HepG2 (cell line): ENCODE measurements around the gene RBPJ. TPM values are rescaled to one million over a fixed set of nuclear protein-coding genes. Genes with fewer than 3 reads are reported as not detected.

ENCODE experiments used
- ATAC-seq: fragments of 200-7000 bp; cut with Tn5 transposase; 3 replicates; pipeline ENCODE4 v1.9.1; 2020; ENCODE audit warnings: mild to moderate bottlenecking, moderate library complexity
- BruUV-seq: library from RNA; stranded (reverse); fragments of 400-500 nt; replicated peaks from 2 replicates; lab custom pipeline; 2021; lab: Mats Ljungman, UMichigan
- CTCF ChIA-PET: fragments of 300-600 bp; formaldehyde crosslinking; extraction: SDS; loops from one replicate; lab custom pipeline; 2021; ENCODE audit warnings: low total read pairs, inconsistent platforms, low intra/inter-chr PET ratio; lab: Yijun Ruan, JAX
- POLR2A ChIA-PET: fragments of 350-600 bp; sonication (Branson Sonifier 250); formaldehyde crosslinking; loops from one replicate; lab custom pipeline; 2020; ENCODE audit warnings: antibody characterized with exemption, inconsistent platforms; lab: Yijun Ruan, JAX
- DNase-seq: peaks from one replicate; pipeline ENCODE4 v3.0.0-alpha.2; 2015; ENCODE audit warnings: low spot score
- FAIRE-seq: peaks from 3 replicates; lab custom pipeline; 2011; peaks lifted over from hg19 to GRCh38; lab: Jason Lieb, UNC
- H2AFZ ChIP-seq: one replicate; pipeline ENCODE4 v1.6.1; 2011; ENCODE audit warnings: low read length, inconsistent platforms
- H3K27ac ChIP-seq: fragments of 300-600 bp; 3 replicates; pipeline ENCODE4 v1.8.0; 2011; ENCODE audit warnings: mixed run types, mild to moderate bottlenecking, mixed read lengths, low read length, inconsistent platforms; ENCODE audit not compliant: insufficient read depth; ENCODE audit errors: extremely low read length
- H3K27me3 ChIP-seq, 2 experiments: fragments of 200-600 bp in 1 of 2; 2 replicates in 1 of 2; 3 replicates in 1 of 2; pipeline versions ENCODE4 v1.6.0 to v1.8.0; 2011; ENCODE audit warnings: low read length in 2 of 2, mild to moderate bottlenecking in 2 of 2, moderate library complexity in 2 of 2, inconsistent platforms in 1 of 2; ENCODE audit not compliant: insufficient read depth in 2 of 2, control insufficient read depth in 1 of 2
- H3K36me3 ChIP-seq, 2 experiments: fragments of 200-600 bp in 1 of 2; replicated peaks in 1 of 2; 2 replicates in 1 of 2; 3 replicates in 1 of 2; pipeline versions ENCODE4 v1.5.1 to v1.8.0; 2011; ENCODE audit warnings: low read length in 2 of 2, inconsistent platforms in 1 of 2; ENCODE audit not compliant: insufficient read depth in 2 of 2, control insufficient read depth in 1 of 2
- H3K4me1 ChIP-seq: 2 replicates; pipeline ENCODE4 v1.5.1; 2012; ENCODE audit warnings: low read length, inconsistent platforms; ENCODE audit not compliant: insufficient read depth
- H3K4me2 ChIP-seq: 2 replicates; pipeline ENCODE4 v1.6.0; 2011; ENCODE audit warnings: low read depth, low read length, inconsistent platforms
- H3K4me3 ChIP-seq, 3 experiments: fragments of 200-600 bp in 1 of 3; sonication (generic), shearing (Covaris generic) in 1 of 3; replicated peaks in 1 of 3; 2 replicates each; pipeline ENCODE4 v1.5.1; 2011 to 2016; ENCODE audit warnings: low read length in 3 of 3, inconsistent platforms in 2 of 3, low read depth in 2 of 3, mild to moderate bottlenecking in 2 of 3, control low read depth in 1 of 3, mixed read lengths in 1 of 3; ENCODE audit not compliant: insufficient read depth in 1 of 3
- H3K79me2 ChIP-seq: one replicate; pipeline ENCODE4 v1.6.1; 2011; ENCODE audit warnings: low read length, inconsistent platforms; ENCODE audit not compliant: insufficient read depth
- H3K9ac ChIP-seq: 2 replicates; pipeline ENCODE4 v1.6.0; 2011; ENCODE audit warnings: mild to moderate bottlenecking, low read depth, low read length, inconsistent platforms; ENCODE audit not compliant: insufficient read depth
- H3K9me3 ChIP-seq: 2 replicates; pipeline ENCODE4 v1.5.1; 2012; ENCODE audit warnings: mild to moderate bottlenecking, low read length
- H4K20me1 ChIP-seq: 2 replicates; pipeline ENCODE4 v1.6.0; 2011; ENCODE audit warnings: inconsistent platforms, mild to moderate bottlenecking, low read length, moderate library complexity; ENCODE audit not compliant: insufficient read depth
- CENPT ChIP-seq: sonication (generic); formaldehyde crosslinking; IDR thresholded peaks from 2 replicates; pipeline ENCODE4 v1.8.0; 2022; ENCODE audit warnings: low read depth, mild to moderate bottlenecking, moderate library complexity, missing genetic modification reagents
- FLYWCH1 ChIP-seq: sonication (generic); formaldehyde crosslinking; IDR thresholded peaks from 2 replicates; pipeline ENCODE4 v1.8.1; 2023; ENCODE audit warnings: mild to moderate bottlenecking, missing genetic modification reagents
- PHB2 ChIP-seq: fragments of 450-650 bp; IDR thresholded peaks from 2 replicates; pipeline ENCODE4 v1.6.1; 2018; ENCODE audit not compliant: partially characterized antibody
- TOE1 ChIP-seq: sonication (generic); formaldehyde crosslinking; IDR thresholded peaks from 2 replicates; pipeline ENCODE4 v1.4.0; 2020; ENCODE audit warnings: mild to moderate bottlenecking, missing genetic modification reagents
- ZSCAN20 ChIP-seq: sonication (generic); formaldehyde crosslinking; IDR thresholded peaks from 2 replicates; pipeline ENCODE4 v1.4.0; 2020; ENCODE audit warnings: missing genetic modification reagents, mild to moderate bottlenecking, borderline replicate concordance
- ZZZ3 ChIP-seq: sonication (generic); formaldehyde crosslinking; IDR thresholded peaks from 2 replicates; pipeline ENCODE4 v1.4.0; 2020; ENCODE audit warnings: missing genetic modification reagents, mild to moderate bottlenecking, borderline replicate concordance
- WGBS: methylation state at CpG from one replicate; pipeline ENCODE4 v1.1.6; 2017; ENCODE audit warnings: low lambda C conversion rate; 5-methylcytosine and 5-hydroxymethylcytosine counted together
- in situ Hi-C: cut with HindIII; loops from 2 replicates; pipeline ENCODE4 v1.10.0; 2017; ENCODE audit warnings: low pct_unique_long_range_greater_than_20kb; ENCODE audit not compliant: extremely low pct_ligation_motif_present
- intact Hi-C: fragments of 100-400 bp; cut with micrococcal nuclease; formaldehyde crosslinking; loops from one replicate; pipeline ENCODE4 v1.10.0; 2022; ENCODE audit not compliant: unreplicated experiment
- polyA plus RNA-seq, 8 experiments: library from polyadenylated mRNA; depleted of rRNA in 3 of 8; stranded (reverse) in 7 of 8; unstranded in 1 of 8; fragments of >200 nt; fragmentation: Illumina TruSeq in 4 of 8; extraction: Trizol in 4 of 8; gene quantifications; 2 replicates each; pipeline versions ENCODE4 v1.2.1 to v1.2.3, GENCODE V29; 2011 to 2016; ENCODE audit warnings: low read depth in 4 of 8, missing spikeins in 1 of 8, mixed read lengths in 1 of 8; ENCODE audit not compliant: insufficient read depth in 1 of 8
- total RNA-seq, 5 experiments: library from RNA; depleted of rRNA; stranded (reverse); fragments of >200 nt; fragmentation: Illumina TruSeq; extraction: Trizol; gene quantifications; 2 replicates each; pipeline ENCODE4 v1.2.3, GENCODE V29; 2016; ENCODE audit warnings: low read depth in 1 of 5
- TF ChIP-seq, protein P1 (sequence below): sonication (generic); formaldehyde crosslinking; IDR thresholded peaks from 2 replicates; pipeline ENCODE4 v1.9.0; 2021; ENCODE audit warnings: missing genetic modification reagents, mild to moderate bottlenecking, borderline replicate concordance
- TF ChIP-seq, protein P2 (sequence below): IDR thresholded peaks from 2 replicates; pipeline ENCODE4 v1.6.1; 2016; ENCODE audit warnings: mild to moderate bottlenecking
- TF ChIP-seq, protein P3 (sequence below): IDR thresholded peaks from 2 replicates; pipeline ENCODE4 v1.6.1; 2016; ENCODE audit warnings: low read depth, borderline replicate concordance

Gene RBPJ
- total and polyA plus RNA-seq, 2 of the 13 experiments (the other 11 are each of a cell fraction or from before 2014, with no cell fraction given) = 25.9 to 33.2 TPM

DNA sequence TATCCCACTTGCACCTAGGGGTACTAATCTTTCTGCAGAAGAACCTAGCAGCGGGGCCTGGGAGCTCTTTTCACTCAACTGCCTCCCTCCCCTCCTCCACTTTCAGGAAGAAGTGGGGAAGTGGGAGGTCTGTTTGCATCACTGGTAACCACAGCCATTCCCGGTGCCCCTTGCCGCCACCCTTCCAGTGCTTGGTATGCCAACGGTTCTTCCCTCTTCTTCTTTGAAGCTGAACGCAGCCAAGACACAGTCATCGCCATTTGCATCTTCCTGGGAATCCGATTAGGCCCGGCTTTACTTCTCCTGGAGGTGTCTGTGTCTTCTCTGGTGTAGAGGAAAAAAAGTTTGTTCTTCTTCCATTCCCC, 47.2 kb upstream of the RBPJ start:
- intact Hi-C loops = no loop called here
- no TSS peak for BruUV-seq
- H2AFZ ChIP-seq = no peak overlapping the region
- H3K36me3 ChIP-seq = no peaks in the 10 kb centered on the region
- no peak overlapping the region for H3K27ac ChIP-seq
- no peak overlapping the region for H3K9ac ChIP-seq
- POLR2A ChIA-PET = no interaction called here
- H4K20me1 ChIP-seq = no peaks in the 10 kb centered on the region
- no peak for FAIRE-seq
- in situ Hi-C loops = no loop called here
- no peaks in the 10 kb centered on the region for H3K79me2 ChIP-seq
- no peaks in the 10 kb centered on the region for H3K9me3 ChIP-seq
- TF ChIP-seq, protein P1, sequence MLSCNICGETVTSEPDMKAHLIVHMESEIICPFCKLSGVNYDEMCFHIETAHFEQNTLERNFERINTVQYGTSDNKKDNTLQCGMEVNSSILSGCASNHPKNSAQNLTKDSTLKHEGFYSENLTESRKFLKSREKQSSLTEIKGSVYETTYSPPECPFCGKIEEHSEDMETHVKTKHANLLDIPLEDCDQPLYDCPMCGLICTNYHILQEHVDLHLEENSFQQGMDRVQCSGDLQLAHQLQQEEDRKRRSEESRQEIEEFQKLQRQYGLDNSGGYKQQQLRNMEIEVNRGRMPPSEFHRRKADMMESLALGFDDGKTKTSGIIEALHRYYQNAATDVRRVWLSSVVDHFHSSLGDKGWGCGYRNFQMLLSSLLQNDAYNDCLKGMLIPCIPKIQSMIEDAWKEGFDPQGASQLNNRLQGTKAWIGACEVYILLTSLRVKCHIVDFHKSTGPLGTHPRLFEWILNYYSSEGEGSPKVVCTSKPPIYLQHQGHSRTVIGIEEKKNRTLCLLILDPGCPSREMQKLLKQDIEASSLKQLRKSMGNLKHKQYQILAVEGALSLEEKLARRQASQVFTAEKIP (CRISPR knock-in tag) = no peak
- TF ChIP-seq ZSCAN20 (CRISPR knock-in tag) (no peak), FLYWCH1 (CRISPR knock-in tag) (no peak), PHB2 (no peak), ZZZ3 (CRISPR knock-in tag) (no peak), TOE1 (no peak), CENPT (CRISPR knock-in tag) (no peak)
- TF ChIP-seq, protein P2, sequence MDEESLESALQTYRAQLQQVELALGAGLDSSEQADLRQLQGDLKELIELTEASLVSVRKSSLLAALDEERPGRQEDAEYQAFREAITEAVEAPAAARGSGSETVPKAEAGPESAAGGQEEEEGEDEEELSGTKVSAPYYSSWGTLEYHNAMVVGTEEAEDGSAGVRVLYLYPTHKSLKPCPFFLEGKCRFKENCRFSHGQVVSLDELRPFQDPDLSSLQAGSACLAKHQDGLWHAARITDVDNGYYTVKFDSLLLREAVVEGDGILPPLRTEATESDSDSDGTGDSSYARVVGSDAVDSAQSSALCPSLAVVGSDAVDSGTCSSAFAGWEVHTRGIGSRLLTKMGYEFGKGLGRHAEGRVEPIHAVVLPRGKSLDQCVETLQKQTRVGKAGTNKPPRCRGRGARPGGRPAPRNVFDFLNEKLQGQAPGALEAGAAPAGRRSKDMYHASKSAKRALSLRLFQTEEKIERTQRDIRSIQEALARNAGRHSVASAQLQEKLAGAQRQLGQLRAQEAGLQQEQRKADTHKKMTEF = no peak
- TF ChIP-seq, protein P3, sequence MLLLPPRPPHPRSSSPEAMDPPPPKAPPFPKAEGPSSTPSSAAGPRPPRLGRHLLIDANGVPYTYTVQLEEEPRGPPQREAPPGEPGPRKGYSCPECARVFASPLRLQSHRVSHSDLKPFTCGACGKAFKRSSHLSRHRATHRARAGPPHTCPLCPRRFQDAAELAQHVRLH (CRISPR knock-in tag) = no peak
- H3K4me3 ChIP-seq = no peak overlapping the region
- ATAC-seq = no peak
- WGBS = 76% methylated on average over 7 of the region's 8 CpGs
- peaks cover 0 to 2% of the 10 kb centered on the region in 2 experiments; a peak in 2 of 5 replicates for H3K27me3 ChIP-seq
- CTCF ChIA-PET = no interaction called here
- no peak for DNase-seq
- H3K4me1 ChIP-seq = no peaks in the 10 kb centered on the region
- H3K4me2 ChIP-seq = no peak overlapping the region
